Karpas-422 (cell line): ENCODE data around the gene BGLAP. TPM values are rescaled to one million over a fixed set of nuclear protein-coding genes. Genes with fewer than 3 reads are reported as not detected.

ENCODE experiments used
- DNase-seq: peaks from one replicate; pipeline ENCODE4 v3.0.0-alpha.2; 2015
- H2AFZ ChIP-seq: fragments of 200-600 bp; sonication (generic); 2 replicates; pipeline ENCODE4 v1.6.1; 2014; ENCODE audit warnings: antibody characterized with exemption, low read length, mixed read lengths
- H3K27ac ChIP-seq: fragments of 200-600 bp; sonication (generic); 2 replicates; pipeline ENCODE4 v1.5.1; 2014; ENCODE audit warnings: mild to moderate bottlenecking, low read length, moderate library complexity
- H3K27me3 ChIP-seq: fragments of 200-600 bp; sonication (generic); 2 replicates; pipeline ENCODE4 v1.6.1; 2014; ENCODE audit warnings: low read length, mixed read lengths
- H3K36me3 ChIP-seq: fragments of 200-600 bp; sonication (generic); 2 replicates; pipeline ENCODE4 v1.6.1; 2014; ENCODE audit warnings: low read length, mixed read lengths; ENCODE audit not compliant: insufficient read depth
- H3K4me1 ChIP-seq: fragments of 200-600 bp; sonication (generic); 2 replicates; pipeline ENCODE4 v1.6.1; 2014; ENCODE audit warnings: mild to moderate bottlenecking, low read length, mixed read lengths
- H3K4me2 ChIP-seq: fragments of 200-600 bp; sonication (generic); 2 replicates; pipeline ENCODE4 v1.6.1; 2014; ENCODE audit warnings: low read length, low read depth, mild to moderate bottlenecking; ENCODE audit not compliant: poor library complexity, severe bottlenecking
- H3K4me3 ChIP-seq: fragments of 200-600 bp; sonication (generic); 2 replicates; pipeline ENCODE4 v1.5.1; 2014; ENCODE audit warnings: mild to moderate bottlenecking, antibody characterized with exemption, low read length, mixed read lengths
- H3K79me2 ChIP-seq: fragments of 200-600 bp; sonication (generic); 2 replicates; pipeline ENCODE4 v1.6.1; 2014; ENCODE audit warnings: mild to moderate bottlenecking, low read length, mixed read lengths
- H3K9ac ChIP-seq: fragments of 200-600 bp; sonication (generic); 2 replicates; pipeline ENCODE4 v1.6.0; 2014; ENCODE audit warnings: low read length
- H3K9me2 ChIP-seq: fragments of 200-600 bp; sonication (generic), shearing (Covaris generic); replicated peaks from 2 replicates; pipeline ENCODE4 v1.6.0; 2014; ENCODE audit warnings: mild to moderate bottlenecking, low read length, moderate library complexity; ENCODE audit not compliant: insufficient read depth
- H3K9me3 ChIP-seq: fragments of 300-700, 200-600 bp; sonication (generic); 2 replicates; pipeline ENCODE4 v1.6.1; 2014; ENCODE audit warnings: low read length, mixed read lengths
- H4K20me1 ChIP-seq: fragments of 200-600 bp; sonication (generic); 2 replicates; pipeline ENCODE4 v1.6.1; 2014; ENCODE audit warnings: mild to moderate bottlenecking, antibody characterized with exemption, low read length, low read depth; ENCODE audit not compliant: insufficient read depth
- total RNA-seq: library from RNA; depleted of rRNA; stranded (reverse); fragments of >200 nt; shearing (Covaris generic); gene quantifications from 2 replicates; pipeline ENCODE4 v1.2.3, GENCODE V29; 2014; ENCODE audit warnings: low replicate concordance

Gene BGLAP
- total RNA-seq, 1 experiment from 2014 or later = 0.48 TPM

DNA sequence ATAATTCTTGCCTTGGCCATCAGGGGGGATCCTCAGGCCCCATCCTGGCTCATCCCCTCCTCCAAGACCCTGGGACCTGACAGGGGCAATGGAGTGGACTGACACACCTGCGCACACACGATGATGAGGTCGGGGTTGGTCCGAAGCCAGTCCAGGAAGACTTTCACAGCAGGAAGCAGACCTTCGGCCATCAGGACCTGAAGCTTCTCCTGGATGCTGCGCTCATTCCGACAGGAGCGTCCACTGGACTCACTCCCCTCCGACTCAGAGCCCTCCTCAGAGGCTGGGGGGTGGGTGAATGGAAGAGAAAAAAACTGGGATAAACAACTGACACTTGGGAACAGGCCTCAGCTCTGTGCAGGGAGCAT, 21.3 kb downstream of the BGLAP start:
- Histone ChIP-seq H3K9me3 (no peaks in the 10 kb centered on the region), H3K4me1 (no peaks in the 10 kb centered on the region), H3K79me2 (no peaks in the 10 kb centered on the region), H3K9me2 (no peaks in the 10 kb centered on the region), H4K20me1 (no peaks in the 10 kb centered on the region), H3K27me3 (no peaks in the 10 kb centered on the region), H3K36me3 (peaks cover 58% of the 10 kb centered on the region), H3K4me3 (no peak overlapping the region), H3K9ac (no peak overlapping the region), H2AFZ (no peak overlapping the region), H3K27ac (no peak overlapping the region), H3K4me2 (no peak overlapping the region)
- no peak for DNase-seq

DNA sequence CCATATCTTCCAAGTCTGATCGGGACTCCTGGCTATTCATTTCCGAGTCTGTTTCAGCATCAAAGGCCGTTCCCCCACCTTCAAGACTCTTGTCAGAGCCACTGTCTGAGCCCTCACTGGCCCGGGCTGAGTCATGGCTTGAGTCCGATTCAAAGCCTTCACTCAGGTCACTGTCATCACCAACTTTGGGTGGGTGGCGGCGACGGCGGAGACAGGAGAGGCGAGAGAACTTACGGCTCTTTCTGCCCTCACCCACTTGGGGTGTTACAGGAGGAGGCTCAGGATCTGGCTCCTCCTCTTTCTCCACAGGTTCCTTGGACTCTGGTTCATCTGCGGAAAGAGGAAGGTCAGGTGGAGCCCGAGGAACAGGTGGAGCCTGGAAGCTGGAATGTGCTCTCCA, 24.1 kb downstream of the BGLAP start:
- Histone ChIP-seq H4K20me1 (no peaks in the 10 kb centered on the region), H3K4me3 (no peak overlapping the region), H3K27me3 (no peaks in the 10 kb centered on the region), H3K4me1 (no peaks in the 10 kb centered on the region), H3K9me2 (no peaks in the 10 kb centered on the region), H3K9me3 (no peaks in the 10 kb centered on the region), H3K36me3 (peaks cover 52% of the 10 kb centered on the region), H3K4me2 (no peak overlapping the region), H3K79me2 (no peaks in the 10 kb centered on the region), H2AFZ (no peak overlapping the region), H3K9ac (no peak overlapping the region), H3K27ac (no peak overlapping the region)
- no peak for DNase-seq

DNA sequence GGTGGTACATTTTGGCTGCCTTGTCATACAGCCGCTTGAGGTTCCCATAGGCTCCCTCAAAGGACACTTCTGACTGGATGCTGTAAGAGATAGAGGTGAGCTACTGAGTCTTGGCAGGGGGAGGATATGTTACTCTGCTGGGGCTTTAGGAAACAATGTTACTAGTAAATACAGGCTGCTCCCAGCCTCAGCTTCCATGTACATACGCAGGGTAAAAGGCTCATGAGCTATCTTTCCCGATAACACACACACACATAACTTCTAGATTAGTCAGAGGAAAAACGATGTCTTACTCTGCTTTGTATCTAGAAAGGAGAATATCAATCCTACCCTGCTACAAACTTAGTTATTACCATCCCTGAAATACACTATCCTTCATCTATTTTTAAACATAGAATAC, 26.4 kb downstream of the BGLAP start:
- Histone ChIP-seq H3K27me3 (no peaks in the 10 kb centered on the region), H3K27ac (no peak overlapping the region), H3K79me2 (no peaks in the 10 kb centered on the region), H2AFZ (no peak overlapping the region), H3K4me1 (no peaks in the 10 kb centered on the region), H3K4me3 (no peak overlapping the region), H3K9me2 (no peaks in the 10 kb centered on the region), H3K36me3 (peaks cover 55% of the 10 kb centered on the region), H3K9ac (no peak overlapping the region), H3K4me2 (no peak overlapping the region), H3K9me3 (no peaks in the 10 kb centered on the region), H4K20me1 (0 out of 2 replicates have a peak, but pooled peaks cover 3% of the 10 kb centered on the region)
- DNase-seq = no peak

DNA sequence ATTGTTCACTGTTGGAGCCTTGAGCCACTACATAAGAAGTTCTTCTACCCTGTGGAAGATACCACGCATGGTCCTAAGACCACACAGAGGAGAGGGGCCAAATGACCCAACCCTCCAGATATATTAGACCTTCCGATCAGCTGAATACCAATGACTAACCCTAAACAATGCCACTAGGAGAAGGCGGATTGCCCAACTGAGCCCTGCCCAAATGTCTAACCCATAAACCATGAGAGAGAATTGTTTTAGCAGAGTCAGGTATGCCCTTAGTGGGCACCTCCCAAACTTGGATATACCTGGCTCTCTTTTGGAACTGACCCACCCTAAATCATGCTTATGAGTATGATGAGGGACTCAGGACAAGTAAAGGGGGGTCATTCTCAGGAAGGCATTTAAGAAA, 28.3 kb downstream of the BGLAP start:
- Histone ChIP-seq H3K36me3 (peaks cover 59% of the 10 kb centered on the region), H3K27me3 (no peaks in the 10 kb centered on the region), H3K4me1 (no peaks in the 10 kb centered on the region), H3K9me3 (no peaks in the 10 kb centered on the region), H3K27ac (no peak overlapping the region), H3K9ac (no peak overlapping the region), H3K9me2 (no peaks in the 10 kb centered on the region), H3K4me2 (no peak overlapping the region), H2AFZ (no peak overlapping the region), H3K79me2 (no peaks in the 10 kb centered on the region), H3K4me3 (no peak overlapping the region), H4K20me1 (0 out of 2 replicates have a peak, but pooled peaks cover 3% of the 10 kb centered on the region)
- no peak for DNase-seq

DNA sequence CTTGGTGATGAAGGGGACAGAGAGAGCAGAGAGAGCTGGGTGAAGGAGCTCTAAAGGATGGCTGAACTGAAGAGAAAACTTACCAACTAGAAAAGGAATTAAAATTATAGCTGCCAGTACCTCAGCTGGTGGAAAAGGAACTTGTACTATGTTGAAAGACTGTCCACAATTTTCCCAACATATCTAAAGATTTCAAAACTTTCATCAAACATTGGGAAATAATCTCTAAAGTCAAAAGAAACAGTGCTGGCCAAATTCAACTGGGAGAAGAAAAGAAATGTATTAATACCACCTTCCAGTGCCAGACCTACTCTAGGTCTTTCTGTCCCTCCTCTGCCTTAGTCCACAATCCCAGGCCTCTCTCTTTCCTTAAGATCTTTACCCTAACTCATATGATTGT, 34.5 kb downstream of the BGLAP start:
- no peak for DNase-seq
- Histone ChIP-seq H3K27me3 (no peaks in the 10 kb centered on the region), H3K9me2 (no peaks in the 10 kb centered on the region), H3K79me2 (peaks cover 37% of the 10 kb centered on the region), H3K9ac (no peak overlapping the region), H3K4me1 (peaks cover 13% of the 10 kb centered on the region), H3K9me3 (no peaks in the 10 kb centered on the region), H3K4me3 (no peak overlapping the region), H3K27ac (no peak overlapping the region), H2AFZ (no peak overlapping the region), H3K4me2 (no peak overlapping the region), H3K36me3 (peaks cover 60% of the 10 kb centered on the region), H4K20me1 (peaks cover 25% of the 10 kb centered on the region; the same call in 1 of the 2 replicates)

DNA sequence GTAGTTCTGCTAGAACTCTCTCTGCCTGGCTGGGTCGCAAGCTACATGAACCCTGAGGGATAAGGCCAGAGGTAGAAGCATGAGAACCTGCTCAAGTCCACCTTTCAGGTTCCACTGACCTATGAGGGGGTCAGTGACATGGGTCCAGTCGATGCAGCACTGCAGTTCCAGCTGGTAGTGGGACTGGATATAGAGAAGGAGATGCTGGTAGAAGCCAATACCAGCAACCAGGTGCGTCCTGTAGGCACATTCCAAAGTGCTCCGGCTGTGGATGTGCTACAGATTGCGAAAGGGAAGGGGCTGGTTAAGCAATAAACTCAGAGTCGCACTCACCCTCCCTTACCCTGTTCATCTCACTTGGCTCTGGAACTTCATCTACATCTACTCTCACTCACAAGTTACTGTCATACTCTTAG, 35.0 kb downstream of the BGLAP start:
- Histone ChIP-seq H3K9me2 (no peaks in the 10 kb centered on the region), H3K9me3 (no peaks in the 10 kb centered on the region), H4K20me1 (peaks cover 28% of the 10 kb centered on the region; the same call in 1 of the 2 replicates), H3K27ac (no peak overlapping the region), H2AFZ (no peak overlapping the region), H3K79me2 (peaks cover 42% of the 10 kb centered on the region), H3K27me3 (no peaks in the 10 kb centered on the region), H3K4me2 (no peak overlapping the region), H3K4me1 (peaks cover 16% of the 10 kb centered on the region), H3K4me3 (no peak overlapping the region), H3K9ac (no peak overlapping the region), H3K36me3 (peaks cover 60% of the 10 kb centered on the region)
- DNase-seq = no peak

DNA sequence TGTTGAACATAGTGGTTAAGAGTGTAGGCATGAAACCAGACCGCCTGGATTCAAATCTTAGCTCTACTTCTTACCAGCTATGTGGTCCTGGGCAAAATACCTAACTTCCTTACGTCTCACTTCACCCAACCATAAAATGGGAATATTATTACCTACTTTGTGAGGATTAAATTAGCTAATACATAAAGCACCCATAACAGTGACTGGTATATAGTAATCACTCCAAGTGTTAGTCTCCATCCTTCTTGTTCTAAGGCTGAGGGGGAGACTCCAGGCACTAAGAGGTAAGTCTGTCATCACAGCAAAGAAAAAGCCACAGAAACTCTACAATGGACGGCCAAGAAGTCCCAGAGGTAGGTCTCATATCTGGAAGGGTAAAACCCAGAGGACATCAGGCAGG, 37.9 kb downstream of the BGLAP start:
- Histone ChIP-seq H3K4me2 (no peak overlapping the region), H3K9me2 (no peaks in the 10 kb centered on the region), H3K9me3 (no peaks in the 10 kb centered on the region), H2AFZ (no peak overlapping the region), H3K4me3 (no peak overlapping the region), H4K20me1 (peaks cover 25% of the 10 kb centered on the region; the same call in 1 of the 2 replicates), H3K36me3 (peaks cover 40% of the 10 kb centered on the region; the same call in 1 of the 2 replicates), H3K79me2 (peaks cover 63% of the 10 kb centered on the region), H3K4me1 (peaks cover 24% of the 10 kb centered on the region), H3K27ac (no peak overlapping the region), H3K9ac (no peak overlapping the region), H3K27me3 (no peaks in the 10 kb centered on the region)
- no peak for DNase-seq

DNA sequence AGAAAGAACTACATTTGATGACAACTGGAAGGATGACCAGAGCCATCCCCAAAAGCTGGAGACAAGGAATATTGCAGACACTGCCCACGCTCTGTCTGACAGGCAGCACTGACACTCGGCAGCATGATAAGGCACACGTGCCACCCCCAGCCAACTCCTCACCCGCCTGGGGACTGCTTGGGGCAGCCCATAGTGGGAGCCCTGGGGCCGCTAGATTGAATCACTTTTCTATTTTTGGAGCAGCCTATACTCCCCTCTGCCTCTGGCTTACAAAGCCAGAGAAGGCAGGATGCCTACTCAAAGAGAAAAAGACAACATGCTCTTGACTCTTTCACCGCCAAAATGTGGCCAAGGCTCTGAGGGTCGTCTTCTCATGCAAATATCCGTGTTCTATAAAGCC, 39.3 kb downstream of the BGLAP start:
- Histone ChIP-seq H3K9ac (peak overlapping the region; percentile 94), H3K4me2 (peak overlapping the region; percentile 70), H2AFZ (no peak overlapping the region), H3K27ac (peak overlapping the region; percentile 73), H3K4me3 (peak overlapping the region; percentile 74), H4K20me1 (peaks cover 25% of the 10 kb centered on the region; the same call in 1 of the 2 replicates), H3K4me1 (peaks cover 24% of the 10 kb centered on the region), H3K36me3 (peaks cover 34% of the 10 kb centered on the region; the same call in 1 of the 2 replicates), H3K79me2 (peaks cover 63% of the 10 kb centered on the region), H3K9me3 (no peaks in the 10 kb centered on the region), H3K27me3 (no peaks in the 10 kb centered on the region), H3K9me2 (no peaks in the 10 kb centered on the region)
- DNase-seq = peak; percentile 78
